ENCODE results near the gene BMP2K.

DNA sequence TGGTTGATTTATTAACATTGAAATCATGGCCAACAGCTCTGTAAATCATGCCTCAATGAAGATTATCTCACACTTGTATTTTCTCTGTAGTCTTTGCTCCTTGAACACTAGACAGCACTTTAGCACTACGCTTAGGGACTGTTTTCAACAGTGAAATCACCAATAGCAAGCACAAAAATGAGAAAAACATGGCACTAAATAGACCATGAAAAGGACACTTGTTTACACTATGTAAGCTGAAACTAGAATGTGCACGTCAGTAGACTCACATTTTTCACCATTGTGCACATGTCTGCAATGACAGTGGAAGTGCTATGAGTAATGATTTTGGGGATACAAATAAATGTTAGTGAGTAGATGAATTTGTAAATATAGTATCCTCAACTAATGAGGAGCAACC, 3.1 kb downstream of the BMP2K start:
- TF ChIP-seq, protein P1, sequence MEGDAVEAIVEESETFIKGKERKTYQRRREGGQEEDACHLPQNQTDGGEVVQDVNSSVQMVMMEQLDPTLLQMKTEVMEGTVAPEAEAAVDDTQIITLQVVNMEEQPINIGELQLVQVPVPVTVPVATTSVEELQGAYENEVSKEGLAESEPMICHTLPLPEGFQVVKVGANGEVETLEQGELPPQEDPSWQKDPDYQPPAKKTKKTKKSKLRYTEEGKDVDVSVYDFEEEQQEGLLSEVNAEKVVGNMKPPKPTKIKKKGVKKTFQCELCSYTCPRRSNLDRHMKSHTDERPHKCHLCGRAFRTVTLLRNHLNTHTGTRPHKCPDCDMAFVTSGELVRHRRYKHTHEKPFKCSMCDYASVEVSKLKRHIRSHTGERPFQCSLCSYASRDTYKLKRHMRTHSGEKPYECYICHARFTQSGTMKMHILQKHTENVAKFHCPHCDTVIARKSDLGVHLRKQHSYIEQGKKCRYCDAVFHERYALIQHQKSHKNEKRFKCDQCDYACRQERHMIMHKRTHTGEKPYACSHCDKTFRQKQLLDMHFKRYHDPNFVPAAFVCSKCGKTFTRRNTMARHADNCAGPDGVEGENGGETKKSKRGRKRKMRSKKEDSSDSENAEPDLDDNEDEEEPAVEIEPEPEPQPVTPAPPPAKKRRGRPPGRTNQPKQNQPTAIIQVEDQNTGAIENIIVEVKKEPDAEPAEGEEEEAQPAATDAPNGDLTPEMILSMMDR (IDR thresholded peaks at IDR 0.05; ENCODE audit: control extremely low read depth in 1 of 3, insufficient read depth in 1 of 3, low read depth in 1 of 3, low read length in 3 of 3): no peak
- TF ChIP-seq POLR2A (IDR thresholded peaks at IDR 0.05; ENCODE audit: control extremely low read depth in 1 of 2, low read depth in 2 of 2, low read length in 2 of 2): no peak
- TF ChIP-seq HDAC6 (IDR thresholded peaks at IDR 0.05; ENCODE audit: low read depth, low read length): no peak
- TF ChIP-seq, protein P2, sequence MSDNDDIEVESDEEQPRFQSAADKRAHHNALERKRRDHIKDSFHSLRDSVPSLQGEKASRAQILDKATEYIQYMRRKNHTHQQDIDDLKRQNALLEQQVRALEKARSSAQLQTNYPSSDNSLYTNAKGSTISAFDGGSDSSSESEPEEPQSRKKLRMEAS (IDR thresholded peaks at IDR 0.05): no peak
- TF ChIP-seq POLR2AphosphoS5 (IDR thresholded peaks at IDR 0.05; ENCODE audit: low read depth, low read length): no peak
- TF ChIP-seq RAD21 (IDR thresholded peaks at IDR 0.05 in 1 of 2, conservative IDR thresholded peaks at IDR 0.05 in 1 of 2; ENCODE audit: low read depth in 2 of 2, low read length in 2 of 2): no peak
- TF ChIP-seq CBX5 (IDR thresholded peaks at IDR 0.05; ENCODE audit: low read depth, low read length): no peak
- TF ChIP-seq TAF7 (optimal IDR thresholded peaks at IDR 0.05; ENCODE audit: borderline replicate concordance, low read depth, low read length): no peak
- TF ChIP-seq GABPA (IDR thresholded peaks at IDR 0.05; ENCODE audit: borderline replicate concordance, insufficient read depth, low read length): no peak
